HG02759 (cell line): ENCODE measurements around the gene TTC33.

ENCODE experiments used
- ATAC-seq: cut with Tn5 transposase; IDR thresholded peaks from one replicate; pipeline ENCODE4 v1.9.1; 2021; ENCODE audit warnings: mild to moderate bottlenecking, moderate library complexity; ENCODE audit not compliant: unreplicated experiment

TTC33 gene

DNA sequence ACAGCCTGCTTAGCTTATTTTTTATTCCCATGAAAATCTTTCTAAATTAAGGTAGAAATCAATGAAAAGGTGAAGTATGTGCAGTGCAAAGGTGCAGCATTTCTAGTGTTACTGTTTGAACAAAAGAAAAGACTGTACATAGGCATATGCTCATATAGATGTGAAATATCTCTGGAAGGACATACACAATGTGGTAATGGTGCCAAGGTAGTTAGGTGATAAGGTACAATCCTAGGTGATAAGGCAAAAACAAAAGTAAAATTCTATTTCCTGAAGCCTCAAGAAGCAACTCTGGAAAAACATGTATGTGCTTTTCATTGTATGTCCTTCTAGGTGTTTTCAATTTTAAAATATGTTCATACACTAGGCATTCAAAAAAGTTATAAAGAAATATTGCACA, 215.5 kb downstream of the TTC33 start:
- no peak for ATAC-seq

DNA sequence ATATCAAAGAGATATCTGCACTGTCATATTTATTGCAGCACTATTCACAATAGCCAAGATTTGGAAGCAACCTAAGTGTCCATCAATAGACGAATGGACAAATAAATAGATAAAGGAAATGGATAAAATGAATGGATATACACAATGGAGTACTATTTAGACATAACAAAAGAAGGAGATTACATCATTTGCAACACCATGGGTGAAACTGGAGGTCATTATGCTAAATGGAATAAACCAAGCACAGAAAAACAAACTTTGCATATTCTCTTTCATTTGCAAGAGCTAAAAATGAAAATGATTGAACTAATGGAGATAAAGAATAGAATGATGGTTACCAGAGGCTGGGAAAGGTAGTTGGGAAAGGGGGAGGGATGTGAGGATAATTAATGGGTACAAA, 231.1 kb downstream of the TTC33 start:
- no peak for ATAC-seq

DNA sequence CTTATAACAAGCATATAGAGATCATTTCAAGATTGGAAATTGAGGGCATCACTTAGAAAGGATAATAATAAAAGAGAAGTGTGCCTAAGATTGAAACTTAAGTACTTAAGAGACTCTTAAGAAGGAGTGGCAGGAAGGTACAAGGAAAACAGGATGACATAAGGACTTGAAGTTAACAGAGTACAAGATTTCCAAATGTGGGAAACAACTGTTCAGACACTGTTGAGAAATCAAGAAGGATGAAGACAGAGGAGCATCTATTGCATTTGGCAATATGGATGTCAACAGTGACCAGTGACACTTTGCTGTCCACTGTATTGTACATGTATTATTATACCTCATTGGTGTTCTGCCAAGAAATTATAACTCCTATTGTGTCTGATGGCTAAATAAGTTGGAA, 233.8 kb downstream of the TTC33 start:
- no peak for ATAC-seq

DNA sequence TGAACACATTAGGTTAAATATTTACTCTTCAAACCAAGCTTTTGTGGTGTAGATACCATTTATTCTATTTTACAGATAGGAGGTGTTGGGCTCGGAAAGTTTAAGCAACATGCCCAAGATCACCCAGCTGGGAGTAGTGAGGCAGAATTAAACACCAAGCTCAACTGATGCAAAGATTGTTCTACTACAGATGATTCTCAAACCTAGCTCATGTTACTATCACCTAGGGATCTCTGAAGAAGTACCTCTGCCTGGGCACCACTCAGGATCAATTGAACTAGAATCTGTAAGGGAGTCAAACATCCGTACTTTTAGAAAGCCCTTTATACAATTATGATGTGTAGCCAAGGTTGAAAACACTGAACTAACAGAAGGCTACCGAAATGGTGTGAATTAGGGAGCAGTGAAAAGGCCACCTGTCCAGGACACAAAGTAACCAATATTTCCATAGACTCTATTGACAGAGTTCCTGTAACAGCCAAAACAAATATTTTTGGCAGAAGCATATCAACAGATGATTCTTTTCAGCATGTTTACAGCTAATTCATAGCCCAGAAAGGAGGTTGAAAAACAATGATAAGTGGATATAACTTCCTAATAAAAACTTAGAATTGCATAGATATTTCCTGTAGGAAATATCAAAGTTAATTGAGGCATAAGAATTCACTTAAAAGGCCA, 234.5 kb downstream of the TTC33 start:
- ATAC-seq: no peak

DNA sequence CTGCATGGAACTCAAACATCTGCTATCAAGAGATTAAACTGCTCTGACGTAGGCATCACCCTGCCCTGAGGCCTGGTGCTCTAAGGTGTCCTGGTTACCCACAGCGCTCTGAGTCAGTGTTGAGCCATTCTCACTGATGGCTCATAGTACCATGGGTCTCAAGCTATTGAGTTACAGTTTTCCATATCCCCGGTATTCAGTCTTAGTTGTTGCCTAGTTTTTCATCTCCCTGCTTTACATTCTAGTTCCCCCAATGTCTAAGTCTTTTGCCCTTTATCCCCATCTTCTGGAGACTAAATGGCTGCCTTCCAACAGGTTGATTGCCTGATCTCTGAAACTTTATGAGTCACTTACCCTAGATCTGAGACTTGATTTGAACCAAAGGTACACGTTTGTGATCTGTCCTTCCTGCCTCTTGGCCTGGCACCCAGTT, 237.3 kb downstream of the TTC33 start:
- ATAC-seq: no peak

DNA sequence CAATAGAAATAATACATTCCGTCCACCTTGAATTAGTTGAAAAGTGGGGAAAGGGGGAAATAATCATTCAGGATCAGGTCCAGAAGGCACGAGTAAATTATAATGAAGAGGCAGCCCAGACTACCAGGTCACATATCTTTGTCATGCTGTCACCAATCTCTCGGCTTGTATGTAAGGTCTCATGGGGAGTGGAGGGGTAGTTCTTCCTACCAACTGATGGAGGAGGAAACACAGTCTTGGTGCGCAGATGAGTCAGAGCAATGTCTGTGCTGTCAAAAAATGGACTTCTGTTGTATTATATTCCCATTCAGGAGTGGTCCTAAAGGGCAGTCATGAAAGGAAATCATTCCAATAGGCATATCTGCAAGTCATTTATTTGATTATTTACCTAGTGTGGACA, 240.3 kb downstream of the TTC33 start:
- ATAC-seq: no peak

DNA sequence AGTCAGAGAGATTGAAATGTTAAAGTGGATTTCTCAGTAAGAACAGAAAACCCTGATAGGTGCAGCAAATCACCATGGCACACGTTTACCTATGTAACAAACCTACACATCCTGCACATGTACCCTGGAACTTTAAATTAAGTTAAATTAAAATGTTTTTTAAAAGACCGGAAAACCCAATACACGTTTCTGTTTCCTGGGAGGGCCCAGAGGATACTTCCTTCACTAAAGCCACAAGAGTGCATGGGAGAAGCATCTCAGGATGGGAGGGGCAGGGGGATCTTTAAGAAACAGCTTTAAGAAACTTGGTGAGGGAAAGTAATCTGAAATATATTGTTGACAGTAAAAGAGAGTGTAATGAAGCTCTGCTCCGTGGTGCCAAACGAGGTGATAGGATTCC, 240.8 kb downstream of the TTC33 start:
- ATAC-seq: no peak

DNA sequence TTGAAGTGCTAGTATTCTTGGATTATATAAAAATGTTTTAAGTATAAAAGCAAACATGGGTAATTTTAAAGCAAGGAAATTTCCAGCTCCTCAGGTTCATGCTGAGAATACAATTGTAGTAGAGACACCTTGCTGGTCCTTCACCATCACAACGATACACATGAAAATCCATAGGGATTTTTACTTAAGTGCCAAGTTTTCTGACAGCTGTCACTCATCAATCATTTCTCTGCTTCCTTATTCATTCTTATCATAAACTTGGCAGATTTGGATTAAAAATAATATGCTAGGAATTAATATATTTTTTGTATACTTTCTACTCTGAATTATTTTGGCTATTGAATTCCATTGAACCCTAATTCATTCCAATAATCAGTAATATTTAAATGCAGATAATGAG, 244.0 kb downstream of the TTC33 start:
- no peak for ATAC-seq

DNA sequence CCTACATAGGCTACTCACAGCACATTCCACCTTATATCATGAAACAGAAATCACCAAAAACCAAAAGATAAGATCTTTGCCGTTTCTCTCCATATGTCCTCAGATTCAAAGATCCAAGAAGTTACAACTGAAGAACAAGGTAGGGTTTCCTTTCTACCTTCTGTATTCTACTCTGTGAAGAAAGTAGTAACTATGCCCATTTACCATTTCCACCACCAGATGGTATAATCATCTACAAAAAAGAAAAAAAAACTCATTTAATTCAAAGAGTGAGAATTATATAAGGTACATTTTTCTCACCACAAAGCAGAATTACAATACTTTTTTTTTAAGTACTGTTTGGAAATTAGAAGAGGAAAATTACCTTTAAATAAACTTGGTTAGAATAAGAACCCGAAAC, 248.7 kb downstream of the TTC33 start:
- no peak for ATAC-seq

DNA sequence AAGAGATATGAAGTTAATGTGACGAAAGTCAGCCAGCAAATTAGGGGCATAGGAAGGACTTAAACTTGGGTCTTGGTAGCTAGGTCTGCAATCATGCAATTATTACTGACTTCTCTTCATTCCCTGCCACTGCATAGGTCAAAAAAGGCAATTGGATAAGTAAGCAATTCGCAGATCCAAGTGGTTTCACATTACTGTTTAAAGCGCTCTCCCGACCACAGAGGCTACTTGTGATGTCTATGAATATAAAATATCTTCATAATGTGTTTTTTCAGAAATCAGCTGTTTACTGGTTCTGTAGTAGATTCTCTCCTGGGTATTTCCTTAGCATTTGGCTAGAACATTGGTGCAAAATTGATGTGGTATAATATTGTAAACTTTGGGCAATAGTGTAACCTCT, 250.7 kb downstream of the TTC33 start:
- no peak for ATAC-seq

DNA sequence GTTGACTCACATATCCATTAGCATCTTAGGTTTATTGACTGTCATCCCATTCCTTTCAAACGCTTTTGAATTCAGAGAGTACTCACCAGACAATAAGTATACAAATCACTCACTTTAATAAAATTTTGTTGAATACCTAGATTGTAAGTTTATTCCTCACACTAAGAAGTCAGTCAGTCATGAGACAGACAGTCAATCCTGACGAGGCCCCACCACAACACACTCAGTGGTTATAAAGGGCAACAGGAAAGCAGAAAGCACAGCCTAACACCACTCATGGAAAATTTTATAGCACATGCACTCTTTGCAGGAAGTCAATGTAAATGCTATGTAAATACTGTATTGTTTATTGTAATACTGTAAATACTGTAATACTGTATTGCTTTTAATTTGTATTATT, 252.3 kb downstream of the TTC33 start:
- no peak for ATAC-seq

DNA sequence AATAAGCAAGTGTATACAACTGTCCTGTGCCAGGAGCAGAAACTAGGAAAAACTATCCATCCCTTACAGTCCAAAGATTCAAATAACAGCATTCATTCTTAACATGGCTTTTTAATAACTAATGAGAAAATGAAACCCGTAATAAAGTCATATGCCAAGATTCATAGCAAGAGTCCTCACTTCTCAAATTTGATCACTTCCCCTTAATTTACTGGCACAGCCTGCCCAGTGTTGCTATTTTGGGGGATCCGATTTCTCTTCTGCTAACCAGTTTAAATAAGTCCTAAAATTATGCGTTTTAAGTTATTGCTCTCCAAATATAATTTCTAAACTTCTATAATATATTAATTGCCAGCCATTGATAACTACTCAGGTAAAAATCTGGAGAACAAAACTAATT, 253.0 kb downstream of the TTC33 start:
- peak; percentile 69 for ATAC-seq

DNA sequence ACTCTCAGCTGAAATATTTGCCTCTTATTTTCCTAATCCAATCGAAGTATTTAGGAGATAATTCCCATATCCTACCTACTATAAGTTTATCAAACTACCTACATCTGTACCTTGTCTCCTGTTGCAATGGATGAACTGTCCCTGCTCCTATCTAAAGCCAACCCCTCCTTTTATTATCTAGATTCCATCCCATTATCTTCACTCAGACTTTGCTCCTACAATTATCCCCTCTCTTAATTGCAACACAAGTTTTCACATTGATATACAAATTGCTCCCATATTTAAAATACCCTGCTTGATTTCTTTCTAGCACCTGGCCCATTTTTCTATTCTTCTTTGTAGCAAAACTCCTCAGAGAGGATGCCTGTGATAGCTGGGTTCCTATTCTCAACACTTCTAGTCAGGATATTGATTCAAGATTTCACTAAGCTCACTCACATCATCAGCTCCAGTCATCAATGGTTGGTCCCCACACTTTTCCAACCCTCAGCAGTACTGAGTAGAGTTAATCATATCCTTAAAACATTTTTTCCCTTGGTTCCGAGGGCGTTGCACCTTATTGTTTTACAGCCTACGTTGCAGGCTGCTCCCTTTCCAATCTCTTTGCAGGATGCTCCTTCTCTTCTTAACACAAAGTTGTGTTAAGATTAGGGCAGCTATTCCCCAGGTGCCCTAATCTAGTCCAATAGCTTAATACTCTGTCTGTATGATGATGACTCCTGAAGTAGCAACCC, 253.9 kb downstream of the TTC33 start:
- no peak for ATAC-seq

DNA sequence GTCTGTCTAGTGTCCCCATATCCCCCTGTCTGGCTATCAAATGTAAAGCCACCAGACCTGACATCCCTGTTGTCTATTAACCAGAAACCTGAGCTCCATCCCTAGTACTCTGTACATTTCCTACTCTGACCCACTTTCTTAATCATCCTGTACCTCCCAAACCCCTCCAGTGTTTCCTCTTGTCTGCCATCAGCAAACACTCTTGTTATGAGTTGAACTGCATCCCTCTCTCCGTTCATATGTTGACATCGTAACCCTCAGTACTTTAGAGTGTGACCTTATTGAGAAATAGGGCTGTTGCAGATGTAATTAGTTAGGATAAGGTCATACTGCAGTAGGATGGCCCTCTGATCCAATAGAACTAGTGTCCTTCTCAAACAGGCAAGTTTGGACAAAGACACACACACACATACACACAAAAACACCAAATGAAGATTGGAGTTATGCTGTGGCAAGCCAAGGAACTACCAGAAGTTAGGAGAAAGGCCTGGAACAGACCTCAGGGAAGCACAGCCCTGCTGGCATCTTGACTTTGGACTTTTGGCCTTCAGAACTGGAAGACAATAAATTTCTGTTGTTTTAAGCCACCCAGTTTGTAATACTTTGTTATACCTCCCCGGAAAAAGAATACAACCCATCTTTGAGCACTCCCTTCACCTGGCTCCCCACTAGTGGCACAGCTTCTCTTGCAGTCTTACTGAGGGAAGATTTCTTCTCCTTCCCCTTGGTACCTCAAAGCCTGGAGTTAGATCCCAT, 256.1 kb downstream of the TTC33 start:
- no peak for ATAC-seq

DNA sequence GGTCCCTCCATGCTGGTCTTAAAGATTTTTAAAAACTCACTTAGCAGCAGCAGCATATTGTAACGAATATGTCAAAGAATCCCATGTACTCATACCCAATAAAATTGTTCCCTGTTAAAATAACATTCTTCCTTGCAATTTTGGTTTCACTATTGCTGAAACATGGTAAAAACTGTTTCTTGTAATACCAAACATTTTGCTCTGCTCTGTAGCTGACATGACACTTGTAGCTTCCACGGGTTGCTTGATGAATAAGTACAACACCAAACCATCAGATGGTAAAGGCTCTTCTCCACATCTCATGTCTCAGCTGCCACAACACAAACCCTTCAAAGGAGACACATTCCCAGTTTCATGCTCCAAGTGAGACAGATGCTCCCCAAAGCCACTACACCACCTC, 256.8 kb downstream of the TTC33 start:
- no peak for ATAC-seq

DNA sequence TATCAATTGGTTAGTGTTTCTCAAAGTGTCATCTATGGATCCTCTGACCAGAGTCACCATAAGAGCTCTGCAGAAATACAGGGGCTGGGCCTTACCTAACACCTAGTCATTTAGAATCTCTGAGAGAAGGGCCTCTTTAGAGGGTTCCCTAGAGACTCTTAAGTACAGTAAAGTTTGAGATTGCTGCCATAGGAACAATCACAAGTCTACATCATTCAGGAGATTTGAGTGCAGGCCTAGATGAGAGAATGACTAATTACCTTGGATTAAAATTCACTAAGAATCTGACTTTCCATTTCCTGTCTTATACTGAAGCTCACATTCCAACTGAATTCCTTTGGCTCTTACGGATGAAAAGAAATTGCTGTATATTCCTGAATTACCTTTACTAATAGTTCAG, 258.2 kb downstream of the TTC33 start:
- ATAC-seq: no peak

DNA sequence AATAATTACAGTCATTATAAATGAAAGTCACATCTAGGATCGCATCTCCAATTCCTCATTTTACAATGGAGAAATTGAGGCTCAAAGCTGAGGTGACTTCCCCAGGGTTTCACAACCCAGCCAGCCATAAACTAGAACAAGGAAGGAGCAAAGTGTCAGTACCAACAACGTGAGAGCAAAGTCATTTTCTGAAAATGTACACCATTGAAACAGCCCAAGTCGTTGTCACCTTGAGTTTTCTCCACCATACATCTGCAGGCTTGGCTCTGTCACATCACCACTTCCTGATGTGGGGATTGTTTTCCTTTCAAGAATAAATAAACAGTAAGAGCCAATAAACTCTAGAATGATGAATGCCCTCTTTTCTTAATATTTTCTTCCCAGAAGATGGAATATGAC, 260.5 kb downstream of the TTC33 start:
- no peak for ATAC-seq

DNA sequence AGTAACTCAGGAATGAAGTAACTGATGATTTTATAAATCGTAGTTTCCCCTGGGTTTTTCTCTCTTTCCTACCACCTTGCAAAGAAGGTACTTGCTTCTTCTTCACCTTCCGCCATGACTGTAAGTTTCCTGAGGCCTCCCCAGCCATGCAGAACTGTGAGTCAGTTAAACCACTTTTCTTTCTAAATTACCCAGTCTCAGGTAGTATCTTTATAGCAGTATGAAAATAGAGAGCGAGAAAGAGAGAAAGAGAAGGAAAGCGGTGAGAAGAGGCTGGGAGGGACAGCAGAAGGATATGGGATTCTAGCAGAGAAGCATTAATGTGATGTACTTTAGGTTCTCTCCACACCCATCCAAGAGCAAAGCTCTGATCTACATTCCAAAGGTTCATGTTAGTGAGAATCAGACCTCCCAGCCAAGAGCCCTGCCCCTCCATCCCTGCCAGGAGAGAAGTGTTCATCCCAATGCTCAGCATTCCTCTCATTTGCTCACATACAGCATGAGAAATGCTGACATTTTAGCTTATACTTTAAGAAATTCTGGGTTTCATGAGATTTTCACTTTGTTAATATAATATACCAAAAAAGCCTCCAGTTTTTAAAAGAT, 261.0 kb downstream of the TTC33 start:
- ATAC-seq: no peak

DNA sequence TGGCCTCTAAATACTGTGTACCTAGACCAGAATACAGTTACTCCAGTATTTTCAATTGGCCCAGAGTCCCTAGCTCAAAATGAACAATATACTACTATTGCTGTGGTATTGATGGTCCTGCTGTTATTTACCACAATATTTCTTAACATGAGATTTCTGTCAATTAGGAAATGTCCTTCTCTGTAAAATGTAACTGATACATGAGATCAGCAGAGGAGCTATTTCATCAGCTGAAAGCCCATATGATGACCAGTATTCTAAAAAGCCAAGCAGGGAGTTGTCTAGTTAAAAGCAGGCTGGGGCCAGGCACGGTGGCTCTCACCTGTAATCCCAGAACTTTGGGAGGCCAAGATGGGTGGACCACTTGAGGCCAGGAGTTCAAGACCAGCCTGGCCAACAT, 263.7 kb downstream of the TTC33 start:
- no peak for ATAC-seq

DNA sequence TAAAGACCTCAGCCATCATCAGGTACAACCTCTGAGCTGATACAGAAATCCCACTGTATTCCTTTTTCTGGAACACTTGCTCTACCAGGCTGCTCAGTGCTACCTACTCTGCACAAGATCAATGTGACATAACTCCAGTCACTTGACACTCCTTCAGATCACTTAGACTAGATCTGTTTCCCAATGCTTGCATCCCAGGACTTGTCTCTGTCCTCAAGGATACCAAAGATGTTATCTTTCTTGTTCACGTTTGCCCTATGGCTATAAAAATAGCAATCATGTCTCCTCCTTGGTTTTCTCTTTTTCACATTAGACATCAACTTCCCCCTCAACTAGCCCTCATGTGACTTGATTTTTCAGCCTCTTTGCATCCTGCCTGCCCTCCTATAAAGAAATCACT, 264.1 kb downstream of the TTC33 start:
- ATAC-seq: no peak

DNA sequence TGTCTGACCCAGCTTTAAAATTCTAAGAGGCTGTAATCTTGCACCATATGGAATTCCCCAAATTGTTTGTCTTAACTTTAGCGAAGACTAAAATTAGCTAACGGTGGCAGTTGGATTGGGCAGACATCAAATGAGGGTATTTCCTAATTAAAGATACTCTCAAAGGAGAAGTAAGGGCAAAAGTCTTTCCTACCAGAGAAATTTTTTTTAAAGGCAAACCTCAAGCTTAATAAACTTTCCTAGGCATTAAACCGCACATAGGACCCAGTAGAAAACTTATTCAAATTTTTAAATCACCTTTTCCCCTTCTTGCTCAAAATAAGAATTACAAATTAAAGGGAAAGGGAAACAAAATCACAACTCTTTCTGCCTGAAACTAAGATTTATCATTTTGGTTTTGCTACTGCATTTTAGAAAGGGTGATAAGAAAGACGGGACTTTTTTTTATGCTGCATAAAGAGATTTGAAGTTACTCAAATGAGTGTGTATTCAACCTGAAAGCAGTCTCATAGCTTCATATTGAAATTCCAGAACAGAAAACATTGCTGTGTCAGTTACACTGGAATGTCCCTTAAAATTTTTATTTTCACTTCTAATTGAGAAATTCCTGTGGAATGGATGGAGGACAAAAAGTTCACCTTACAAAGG, 265.2 kb downstream of the TTC33 start:
- peak; percentile 46 for ATAC-seq
